ENCODE measurements around the gene LRRK2.

DNA sequence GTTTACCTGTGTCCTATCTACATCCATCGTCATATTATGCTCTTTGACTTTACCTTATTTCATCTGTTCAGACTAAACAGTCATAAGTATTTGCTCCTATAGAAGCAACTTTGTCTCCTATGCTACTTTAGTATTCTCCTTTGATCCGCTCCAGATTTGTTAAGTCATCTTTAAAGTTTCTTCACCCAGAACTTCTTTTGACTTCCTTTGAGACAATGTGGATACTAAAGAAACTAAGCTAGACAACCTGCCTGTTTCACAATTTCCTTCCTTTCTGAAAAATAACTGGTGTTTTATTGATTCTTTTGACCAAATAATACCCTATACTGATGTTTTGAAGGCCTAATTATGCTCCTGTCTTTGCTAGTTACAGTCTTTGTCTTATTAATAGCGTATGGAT is 30.0 kb upstream of the LRRK2 start:
- TF ChIP-seq POLR2A (IDR thresholded peaks at IDR 0.05) = no peak
- TF ChIP-seq, protein P1, sequence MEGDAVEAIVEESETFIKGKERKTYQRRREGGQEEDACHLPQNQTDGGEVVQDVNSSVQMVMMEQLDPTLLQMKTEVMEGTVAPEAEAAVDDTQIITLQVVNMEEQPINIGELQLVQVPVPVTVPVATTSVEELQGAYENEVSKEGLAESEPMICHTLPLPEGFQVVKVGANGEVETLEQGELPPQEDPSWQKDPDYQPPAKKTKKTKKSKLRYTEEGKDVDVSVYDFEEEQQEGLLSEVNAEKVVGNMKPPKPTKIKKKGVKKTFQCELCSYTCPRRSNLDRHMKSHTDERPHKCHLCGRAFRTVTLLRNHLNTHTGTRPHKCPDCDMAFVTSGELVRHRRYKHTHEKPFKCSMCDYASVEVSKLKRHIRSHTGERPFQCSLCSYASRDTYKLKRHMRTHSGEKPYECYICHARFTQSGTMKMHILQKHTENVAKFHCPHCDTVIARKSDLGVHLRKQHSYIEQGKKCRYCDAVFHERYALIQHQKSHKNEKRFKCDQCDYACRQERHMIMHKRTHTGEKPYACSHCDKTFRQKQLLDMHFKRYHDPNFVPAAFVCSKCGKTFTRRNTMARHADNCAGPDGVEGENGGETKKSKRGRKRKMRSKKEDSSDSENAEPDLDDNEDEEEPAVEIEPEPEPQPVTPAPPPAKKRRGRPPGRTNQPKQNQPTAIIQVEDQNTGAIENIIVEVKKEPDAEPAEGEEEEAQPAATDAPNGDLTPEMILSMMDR (IDR thresholded peaks at IDR 0.05) = no peak
- TF ChIP-seq EP300 (IDR thresholded peaks at IDR 0.05) = no peak
